HG03442 (cell line): ENCODE measurements around the gene GLUL.

Source experiments
- ATAC-seq: cut with Tn5 transposase; IDR thresholded peaks from one replicate; pipeline ENCODE4 v1.9.1; 2021; ENCODE audit warnings: mild to moderate bottlenecking, moderate library complexity; ENCODE audit not compliant: unreplicated experiment

GLUL gene

DNA sequence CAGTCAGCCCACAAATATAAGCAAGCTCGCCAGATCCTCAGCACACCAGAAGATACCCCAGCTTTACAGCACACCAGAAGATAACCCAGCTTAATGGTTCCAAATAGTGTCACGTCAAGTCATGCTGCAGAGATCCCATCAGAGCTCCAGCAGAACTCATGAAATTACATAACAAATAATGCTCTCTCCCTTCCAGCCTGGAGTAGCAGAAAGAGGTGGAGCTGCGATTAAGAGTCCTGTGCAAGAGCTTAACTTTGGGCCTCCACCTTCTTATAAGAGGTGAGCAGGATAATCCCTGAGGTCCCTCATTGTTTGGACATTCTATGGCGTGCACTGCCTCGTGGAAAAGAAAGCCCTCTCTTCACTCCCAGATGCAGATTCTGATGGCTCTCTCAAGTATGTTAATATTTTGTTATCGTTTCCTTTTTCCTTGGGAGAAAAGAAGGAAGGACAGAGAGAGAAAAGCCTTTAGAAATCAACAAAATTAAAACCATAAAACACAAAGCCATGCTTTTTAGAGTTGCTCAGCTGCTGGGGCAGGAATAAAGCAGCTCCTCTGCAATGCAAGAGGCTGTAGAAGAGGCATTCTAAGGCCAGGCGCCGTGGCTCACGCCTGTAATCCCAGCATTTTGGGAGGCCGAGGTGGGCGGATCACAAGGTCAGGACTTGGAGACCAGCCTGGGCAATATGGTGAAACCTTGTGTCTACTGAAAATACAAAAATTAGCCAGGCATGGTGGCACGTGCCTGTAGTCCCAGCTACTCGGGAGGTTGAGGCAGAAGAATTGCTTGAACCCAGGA lies 59.1 kb downstream of the GLUL start:
- no peak for ATAC-seq
